ENCODE measurements around the gene THOP1. TPM values are rescaled to one million over a fixed set of nuclear protein-coding genes. Genes with fewer than 3 reads are reported as not detected.

THOP1 gene
- total and polyA plus RNA-seq, 12 donors = 23.1 to 138 (median 46.2) TPM

GRCh38 chr19:2808129-2808941 lies 23.0 kb downstream of the THOP1 start:
- Histone ChIP-seq H3K27me3 (no peaks in the 10 kb centered on the region), H3K27ac (no peak overlapping the region), H3K9me3 (replicated peaks in 1 of 3) (no peaks in the 10 kb centered on the region), H3K36me3 (replicated peaks in 1 of 2) (peaks cover 0 to 25% of the 10 kb centered on the region in 2 donors), H3K4me1 (replicated peaks in 1 of 2) (no peaks in the 10 kb centered on the region), H3K4me3 (no peak overlapping the region)
- intact Hi-C loops (cut with DNase I) = no loop called here
- TF ChIP-seq CTCF (IDR thresholded peaks at IDR 0.05) = no peak
- TF ChIP-seq POLR2A (IDR thresholded peaks at IDR 0.05) = no peak
- DNase-seq = no peak
- WGBS, 4 donors = 91 to 98% (median 96%) methylated on average over 15 to 41 of the region's 41 CpGs

- Histone ChIP-seq H3K9me3 (replicated peaks in 1 of 3) (no peaks in the 10 kb centered on the region), H3K4me3 (no peak overlapping the region), H3K36me3 (replicated peaks in 1 of 2) (peaks cover 0 to 25% of the 10 kb centered on the region in 2 donors), H3K27ac (no peak overlapping the region), H3K27me3 (no peaks in the 10 kb centered on the region), H3K4me1 (replicated peaks in 1 of 2) (no peaks in the 10 kb centered on the region)
- WGBS, 4 donors = 67 to 96% (median 77%) methylated on average over 12 to 37 of the region's 37 CpGs
- intact Hi-C loops (cut with DNase I) = no loop called here
- TF ChIP-seq CTCF (IDR thresholded peaks at IDR 0.05) = no peak
- no peak for TF ChIP-seq POLR2A (IDR thresholded peaks at IDR 0.05)
- DNase-seq = peak; percentile 50 to 70 (median 67)
Observed at GRCh38 chr19:2809387-2810140, 24.3 kb downstream of the THOP1 start.

DNA sequence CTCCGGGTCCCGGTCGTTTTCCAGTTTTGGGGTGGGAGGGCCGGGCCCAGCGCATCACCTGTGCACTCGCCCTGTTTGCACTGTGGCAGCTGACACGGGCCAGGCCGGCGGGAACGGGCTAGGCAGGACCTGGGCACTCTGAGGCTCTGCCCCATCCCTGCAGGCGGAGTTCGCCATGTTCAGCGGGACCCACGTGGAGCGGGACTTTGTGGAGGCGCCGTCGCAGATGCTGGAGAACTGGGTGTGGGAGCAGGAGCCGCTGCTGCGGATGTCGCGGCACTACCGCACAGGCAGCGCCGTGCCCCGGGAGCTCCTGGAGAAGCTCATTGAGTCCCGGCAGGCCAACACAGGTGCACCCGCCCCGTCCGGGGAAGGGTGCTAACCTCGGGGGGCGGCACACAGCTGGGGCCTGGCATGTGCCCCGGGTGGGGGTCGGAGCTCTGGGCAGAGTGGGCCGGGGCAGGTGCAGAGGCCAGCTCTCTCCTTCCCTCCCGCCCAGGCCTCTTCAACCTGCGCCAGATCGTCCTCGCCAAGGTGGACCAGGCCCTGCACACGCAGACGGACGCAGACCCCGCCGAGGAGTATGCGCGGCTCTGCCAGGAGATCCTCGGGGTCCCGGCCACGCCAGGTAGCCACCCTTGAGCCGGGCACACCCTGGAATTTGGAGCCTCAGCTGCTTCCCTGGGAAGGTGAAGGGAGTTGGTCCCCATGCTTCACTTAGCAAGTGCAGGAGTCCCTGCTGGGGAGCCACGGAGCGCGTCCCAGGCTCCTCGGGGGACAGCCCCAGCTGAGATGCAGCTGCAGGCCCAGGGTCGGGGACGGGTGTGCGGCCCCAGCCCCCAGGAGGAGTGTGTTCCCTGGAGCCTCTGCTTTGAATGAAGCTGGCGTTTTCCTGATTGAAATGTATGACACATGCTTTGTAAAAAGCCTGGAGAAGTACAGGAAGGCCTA lies 25.1 kb downstream of the THOP1 start:
- intact Hi-C loops (cut with DNase I) = no loop called here
- Histone ChIP-seq H3K27ac (no peak overlapping the region), H3K9me3 (replicated peaks in 1 of 3) (no peaks in the 10 kb centered on the region), H3K36me3 (replicated peaks in 1 of 2) (peaks cover 0 to 25% of the 10 kb centered on the region in 2 donors), H3K4me3 (no peak overlapping the region), H3K4me1 (replicated peaks in 1 of 2) (no peaks in the 10 kb centered on the region), H3K27me3 (no peaks in the 10 kb centered on the region)
- no peak for DNase-seq
- no peak for TF ChIP-seq CTCF (IDR thresholded peaks at IDR 0.05)
- no peak for TF ChIP-seq POLR2A (IDR thresholded peaks at IDR 0.05)
- 83 to 97% (median 96%) methylated on average over 1 to 58 of the region's 58 CpGs for WGBS, 4 donors

Measured in adrenal gland (tissue), 12 donors.